ENCODE data around the gene TBXAS1. TPM values are rescaled to one million over a fixed set of nuclear protein-coding genes. Genes with fewer than 3 reads are reported as not detected.

Gene TBXAS1
- total RNA-seq, 4 donors from 2014 or later = 0.41 to 5.2 (median 3.3) TPM

DNA sequence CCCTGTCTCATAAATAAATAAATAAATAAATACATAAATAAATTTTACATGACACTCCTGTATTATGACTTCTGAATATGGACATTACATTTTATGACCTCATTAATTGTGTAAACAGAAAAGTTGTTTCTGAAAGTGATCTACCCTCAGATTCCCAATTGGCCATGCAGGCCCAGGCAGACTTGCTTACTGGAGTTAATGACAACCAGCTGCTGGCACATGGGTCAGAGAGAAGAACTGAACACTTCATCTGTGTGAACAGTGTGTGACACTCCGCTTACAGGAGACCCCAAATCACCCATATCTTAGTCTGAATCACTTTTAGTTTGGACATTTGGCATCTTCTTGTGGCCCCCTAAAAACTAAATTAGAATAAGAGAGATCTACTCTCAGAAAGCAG lies 202.3 kb downstream of the TBXAS1 start:
- H3K4me1 ChIP-seq = no peaks in the 10 kb centered on the region
- no peaks in the 10 kb centered on the region for H3K27me3 ChIP-seq
- no peak overlapping the region for H3K4me3 ChIP-seq
- in situ Hi-C loops (cut with MboI; ENCODE audit: low sequenced_read_pairs in 4 of 4) (no loop called here), intact Hi-C loops (cut with DNase I; ENCODE audit: low total_unique reads) (no loop called here)
- ATAC-seq (no peak), DNase-seq (no peak)
- H3K9me3 ChIP-seq = no peaks in the 10 kb centered on the region
- TF ChIP-seq, protein P1, sequence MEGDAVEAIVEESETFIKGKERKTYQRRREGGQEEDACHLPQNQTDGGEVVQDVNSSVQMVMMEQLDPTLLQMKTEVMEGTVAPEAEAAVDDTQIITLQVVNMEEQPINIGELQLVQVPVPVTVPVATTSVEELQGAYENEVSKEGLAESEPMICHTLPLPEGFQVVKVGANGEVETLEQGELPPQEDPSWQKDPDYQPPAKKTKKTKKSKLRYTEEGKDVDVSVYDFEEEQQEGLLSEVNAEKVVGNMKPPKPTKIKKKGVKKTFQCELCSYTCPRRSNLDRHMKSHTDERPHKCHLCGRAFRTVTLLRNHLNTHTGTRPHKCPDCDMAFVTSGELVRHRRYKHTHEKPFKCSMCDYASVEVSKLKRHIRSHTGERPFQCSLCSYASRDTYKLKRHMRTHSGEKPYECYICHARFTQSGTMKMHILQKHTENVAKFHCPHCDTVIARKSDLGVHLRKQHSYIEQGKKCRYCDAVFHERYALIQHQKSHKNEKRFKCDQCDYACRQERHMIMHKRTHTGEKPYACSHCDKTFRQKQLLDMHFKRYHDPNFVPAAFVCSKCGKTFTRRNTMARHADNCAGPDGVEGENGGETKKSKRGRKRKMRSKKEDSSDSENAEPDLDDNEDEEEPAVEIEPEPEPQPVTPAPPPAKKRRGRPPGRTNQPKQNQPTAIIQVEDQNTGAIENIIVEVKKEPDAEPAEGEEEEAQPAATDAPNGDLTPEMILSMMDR (IDR thresholded peaks at IDR 0.05 in 4 of 5, conservative IDR thresholded peaks at IDR 0.05 in 1 of 5) = no peak
- TF ChIP-seq POLR2A (IDR thresholded peaks at IDR 0.05) = no peak
- H3K27ac ChIP-seq = no peak overlapping the region
- no peaks in the 10 kb centered on the region for H3K36me3 ChIP-seq

DNA sequence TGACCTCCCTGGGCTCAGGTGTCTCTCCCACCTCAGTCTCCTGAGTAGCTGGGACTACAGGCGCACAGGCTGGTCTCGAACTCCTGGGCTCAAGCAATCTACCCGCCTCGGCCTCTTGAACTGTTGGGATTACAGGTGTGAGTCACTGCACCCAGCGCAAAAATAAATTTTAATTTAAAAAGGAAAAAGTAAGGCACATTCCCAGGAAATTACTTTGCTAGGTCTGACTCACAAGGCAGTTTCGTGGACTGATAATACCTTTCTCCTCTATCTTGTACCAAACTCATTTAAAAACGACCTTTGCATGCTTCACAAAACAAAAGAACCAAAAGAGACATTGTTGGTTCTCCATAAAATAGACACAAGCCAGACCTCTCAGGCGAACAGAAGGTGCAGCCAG lies 204.0 kb downstream of the TBXAS1 start:
- intact Hi-C loops (cut with DNase I; ENCODE audit: low total_unique reads) = no loop called here
- DNase-seq = no peak
- TF ChIP-seq POLR2A (IDR thresholded peaks at IDR 0.05) = no peak
- TF ChIP-seq, protein P1 (IDR thresholded peaks at IDR 0.05 in 4 of 5, conservative IDR thresholded peaks at IDR 0.05 in 1 of 5) = no peak
- H3K4me1 ChIP-seq = no peaks in the 10 kb centered on the region
- ATAC-seq = no peak
- no peaks in the 10 kb centered on the region for H3K36me3 ChIP-seq
- no peak overlapping the region for H3K4me3 ChIP-seq
- in situ Hi-C loops (cut with MboI; ENCODE audit: low sequenced_read_pairs in 4 of 4) = no loop called here
- H3K27ac ChIP-seq = no peak overlapping the region
- no peaks in the 10 kb centered on the region for H3K27me3 ChIP-seq
- H3K9me3 ChIP-seq = no peaks in the 10 kb centered on the region

DNA sequence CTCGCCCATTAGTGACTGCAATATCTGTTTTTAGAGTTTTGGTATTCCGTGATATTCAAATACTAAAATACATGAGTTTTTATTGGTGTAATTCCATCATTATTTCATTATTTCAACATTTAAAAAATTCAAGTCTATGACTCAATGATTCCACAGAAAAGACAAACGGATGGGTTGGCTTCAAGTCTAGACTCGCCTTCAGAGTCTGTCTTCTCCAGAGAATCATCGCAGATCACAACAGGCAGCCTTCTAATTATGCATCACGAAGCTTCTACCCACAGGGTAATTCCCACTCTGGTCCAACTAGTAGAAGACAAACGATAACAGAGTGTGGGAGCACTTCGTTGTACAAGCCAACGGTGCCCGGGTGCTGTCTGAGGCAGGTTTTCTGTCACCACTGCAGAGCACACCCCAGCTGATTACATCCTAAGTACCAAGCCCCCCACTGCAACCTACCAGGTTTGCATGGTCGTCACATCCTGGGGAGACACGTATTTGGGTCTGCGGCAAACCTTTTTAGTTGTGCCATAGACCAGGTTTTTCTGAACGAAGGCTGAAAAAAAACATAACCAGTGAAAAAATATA lies 204.8 kb downstream of the TBXAS1 start:
- H3K4me1 ChIP-seq = no peaks in the 10 kb centered on the region
- H3K36me3 ChIP-seq = no peaks in the 10 kb centered on the region
- no peaks in the 10 kb centered on the region for H3K27me3 ChIP-seq
- ATAC-seq (no peak), DNase-seq (no peak)
- H3K4me3 ChIP-seq = no peak overlapping the region
- TF ChIP-seq POLR2A (IDR thresholded peaks at IDR 0.05) = no peak
- TF ChIP-seq, protein P1 (IDR thresholded peaks at IDR 0.05 in 4 of 5, conservative IDR thresholded peaks at IDR 0.05 in 1 of 5) = no peak
- no peaks in the 10 kb centered on the region for H3K9me3 ChIP-seq
- in situ Hi-C loops (cut with MboI; ENCODE audit: low sequenced_read_pairs in 4 of 4) = no loop called here
- intact Hi-C loops (cut with DNase I; ENCODE audit: low total_unique reads) = no loop called here
- no peak overlapping the region for H3K27ac ChIP-seq

DNA sequence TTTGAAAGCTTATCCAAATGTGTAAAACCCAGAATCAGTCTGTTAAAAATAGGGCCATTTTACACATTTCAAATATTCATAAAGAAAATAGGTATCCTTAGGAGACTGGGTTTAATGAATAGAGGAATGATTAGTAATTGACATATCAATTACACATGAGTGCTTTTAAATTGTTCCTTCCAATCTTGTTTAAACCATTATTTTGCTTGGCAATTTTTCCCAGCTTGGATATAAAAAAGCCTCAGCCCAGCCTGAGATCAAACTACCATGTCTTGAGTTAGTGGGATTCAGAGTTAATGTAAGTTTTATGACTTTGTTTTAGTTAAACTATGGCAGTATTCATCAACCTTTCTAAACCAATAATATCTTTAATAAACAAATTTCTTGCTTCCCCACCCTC lies 205.4 kb downstream of the TBXAS1 start:
- no peak for TF ChIP-seq POLR2A (IDR thresholded peaks at IDR 0.05)
- TF ChIP-seq, protein P1 (IDR thresholded peaks at IDR 0.05 in 4 of 5, conservative IDR thresholded peaks at IDR 0.05 in 1 of 5) = no peak
- Histone ChIP-seq H3K9me3 (no peaks in the 10 kb centered on the region), H3K27me3 (no peaks in the 10 kb centered on the region), H3K4me3 (no peak overlapping the region), H3K36me3 (no peaks in the 10 kb centered on the region), H3K4me1 (no peaks in the 10 kb centered on the region), H3K27ac (no peak overlapping the region)
- in situ Hi-C loops (cut with MboI; ENCODE audit: low sequenced_read_pairs in 4 of 4) (no loop called here), intact Hi-C loops (cut with DNase I; ENCODE audit: low total_unique reads) (no loop called here)
- no peak for DNase-seq
- ATAC-seq = no peak

Measured in gastrocnemius medialis (tissue), 4 donors.